ENCODE measurements around the gene RAD9A.

The RAD9A gene

DNA sequence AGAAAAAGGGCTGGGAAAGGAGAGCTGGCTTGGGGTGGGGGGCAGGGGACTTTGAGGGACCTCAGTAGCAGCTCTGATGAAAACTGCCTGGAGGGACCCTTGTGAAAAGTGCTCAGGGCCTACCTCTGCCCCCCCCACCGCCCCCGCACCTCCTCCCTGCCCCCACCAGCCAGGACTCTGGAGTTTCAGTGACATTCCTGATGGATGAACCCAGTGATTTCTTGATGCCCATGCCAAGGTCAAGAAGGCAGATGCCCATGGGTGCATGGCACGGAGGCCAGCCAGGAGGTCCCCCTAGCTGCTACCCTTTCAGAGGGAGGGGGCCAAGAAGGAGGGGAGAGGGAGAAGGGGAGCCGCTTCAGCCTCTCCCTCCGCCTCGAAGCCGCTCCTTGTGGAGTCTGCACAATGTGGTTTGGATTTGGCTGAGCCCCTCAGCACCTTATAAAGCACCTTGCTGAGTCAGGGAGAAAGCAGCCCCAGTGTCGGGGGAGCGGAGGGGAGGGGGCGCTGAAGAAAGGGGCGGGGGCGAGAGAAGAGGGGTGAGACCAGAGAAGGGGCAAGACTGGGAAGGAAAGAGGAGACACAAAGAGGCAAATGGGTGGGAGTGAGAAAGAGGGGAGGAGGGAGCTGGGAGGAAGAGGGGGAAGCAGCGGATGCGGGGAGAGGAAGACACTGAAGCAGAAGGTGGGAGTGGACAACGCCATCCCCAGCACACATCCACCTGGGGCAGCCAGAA lies 16.3 kb upstream of the RAD9A start:
- DNase-seq, result no peak

DNA sequence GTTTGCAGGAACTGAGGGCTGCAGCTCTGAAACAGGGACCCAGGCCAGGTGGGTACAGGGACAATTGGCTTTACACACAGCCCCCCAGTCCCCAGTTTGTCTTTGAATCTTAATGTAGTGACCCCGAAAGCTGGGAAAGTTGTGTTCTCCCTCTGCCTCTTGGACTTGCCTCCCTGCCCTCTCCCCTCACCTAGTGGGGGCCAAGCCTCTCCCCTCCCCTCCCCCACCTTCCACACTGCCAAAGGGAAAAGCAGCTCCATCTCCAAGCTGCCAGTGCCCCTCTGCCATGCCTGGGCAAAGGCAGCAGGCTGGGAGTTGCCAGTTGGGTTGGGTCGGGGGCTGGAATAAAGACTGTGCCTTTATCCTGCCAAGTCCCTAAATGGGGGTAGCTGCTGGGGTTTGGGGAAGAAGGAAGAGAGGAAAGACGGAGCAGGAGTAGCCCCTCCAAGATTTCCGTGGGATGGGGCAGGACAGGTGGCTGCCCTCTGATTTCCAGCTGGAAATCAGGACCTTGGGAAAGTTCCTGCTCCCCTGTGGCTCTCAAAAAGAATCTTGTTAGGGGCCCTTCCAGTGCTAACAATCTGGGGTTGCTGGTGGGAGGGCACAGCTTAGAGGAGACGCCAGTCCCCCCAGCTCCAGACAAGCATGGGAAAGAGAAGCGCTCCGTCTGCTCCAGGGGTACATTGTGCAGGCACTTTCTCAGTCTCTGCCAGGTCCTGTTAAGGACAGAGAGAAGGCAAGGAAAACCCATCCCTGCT lies 15.5 kb upstream of the RAD9A start:
- no peak for DNase-seq

DNA sequence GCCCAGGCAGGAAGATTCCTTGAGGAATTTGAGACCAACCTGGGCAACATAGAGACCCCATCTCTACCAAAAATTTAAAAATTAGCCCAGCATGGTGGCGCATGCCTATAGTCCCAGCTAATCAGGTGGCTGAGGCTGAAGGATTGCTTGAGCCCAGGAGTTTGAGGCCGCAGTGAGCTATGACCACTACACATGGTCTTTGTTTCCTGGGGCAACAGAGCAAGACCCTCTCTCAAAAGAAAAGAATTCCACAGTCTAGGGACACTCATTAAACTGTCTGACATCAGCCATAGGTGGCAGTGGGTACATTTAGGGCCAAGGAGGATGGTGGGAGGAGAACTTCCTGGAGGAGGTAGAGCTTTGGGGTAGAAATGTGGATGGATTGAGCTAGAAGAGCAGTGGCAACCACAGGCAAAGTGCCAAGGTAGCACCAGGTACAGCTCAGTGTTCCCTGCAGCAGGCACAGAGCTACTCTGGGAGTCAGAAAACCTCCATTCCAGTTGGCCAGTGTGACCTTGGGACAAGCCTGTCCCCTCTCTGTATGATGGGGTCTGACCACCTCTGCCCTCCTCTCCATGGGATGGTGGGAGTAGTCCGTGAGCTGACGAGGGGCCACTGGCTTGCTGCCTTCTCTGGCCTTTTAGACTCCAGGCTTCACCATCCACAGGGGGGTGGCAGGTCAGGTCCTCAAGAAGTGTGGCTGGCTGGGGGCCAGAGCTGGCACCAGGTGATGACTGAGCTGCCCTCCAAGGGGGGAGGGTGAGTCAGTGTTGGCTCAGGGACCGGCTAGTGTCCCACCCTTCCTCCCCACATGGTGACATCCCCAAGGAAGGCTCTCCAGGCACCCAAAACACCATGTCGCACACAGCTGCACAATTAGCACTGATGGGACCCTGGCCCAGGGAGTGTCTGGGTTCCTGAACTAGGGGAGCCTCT lies 14.6 kb upstream of the RAD9A start:
- no peak for DNase-seq

DNA sequence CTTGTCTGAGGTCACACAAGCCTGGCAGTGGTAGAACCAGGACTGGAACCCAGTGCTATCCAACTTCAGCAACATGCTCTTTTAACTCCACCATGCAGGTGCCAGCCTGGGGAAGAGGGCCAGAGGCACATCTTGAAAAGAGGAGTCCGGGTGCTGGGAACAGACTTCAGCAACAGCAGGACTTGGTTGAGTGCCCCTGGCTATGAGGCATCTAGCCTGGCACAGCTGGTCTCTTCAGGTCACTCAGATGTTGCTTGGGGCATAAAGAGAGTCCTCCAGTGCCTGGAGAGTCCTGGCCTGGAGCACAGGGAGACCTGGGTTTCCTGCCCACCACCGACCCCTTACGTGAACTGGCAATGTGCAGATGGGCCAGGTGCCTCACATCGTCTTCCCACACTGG lies 13.2 kb upstream of the RAD9A start:
- no peak for DNase-seq

DNA sequence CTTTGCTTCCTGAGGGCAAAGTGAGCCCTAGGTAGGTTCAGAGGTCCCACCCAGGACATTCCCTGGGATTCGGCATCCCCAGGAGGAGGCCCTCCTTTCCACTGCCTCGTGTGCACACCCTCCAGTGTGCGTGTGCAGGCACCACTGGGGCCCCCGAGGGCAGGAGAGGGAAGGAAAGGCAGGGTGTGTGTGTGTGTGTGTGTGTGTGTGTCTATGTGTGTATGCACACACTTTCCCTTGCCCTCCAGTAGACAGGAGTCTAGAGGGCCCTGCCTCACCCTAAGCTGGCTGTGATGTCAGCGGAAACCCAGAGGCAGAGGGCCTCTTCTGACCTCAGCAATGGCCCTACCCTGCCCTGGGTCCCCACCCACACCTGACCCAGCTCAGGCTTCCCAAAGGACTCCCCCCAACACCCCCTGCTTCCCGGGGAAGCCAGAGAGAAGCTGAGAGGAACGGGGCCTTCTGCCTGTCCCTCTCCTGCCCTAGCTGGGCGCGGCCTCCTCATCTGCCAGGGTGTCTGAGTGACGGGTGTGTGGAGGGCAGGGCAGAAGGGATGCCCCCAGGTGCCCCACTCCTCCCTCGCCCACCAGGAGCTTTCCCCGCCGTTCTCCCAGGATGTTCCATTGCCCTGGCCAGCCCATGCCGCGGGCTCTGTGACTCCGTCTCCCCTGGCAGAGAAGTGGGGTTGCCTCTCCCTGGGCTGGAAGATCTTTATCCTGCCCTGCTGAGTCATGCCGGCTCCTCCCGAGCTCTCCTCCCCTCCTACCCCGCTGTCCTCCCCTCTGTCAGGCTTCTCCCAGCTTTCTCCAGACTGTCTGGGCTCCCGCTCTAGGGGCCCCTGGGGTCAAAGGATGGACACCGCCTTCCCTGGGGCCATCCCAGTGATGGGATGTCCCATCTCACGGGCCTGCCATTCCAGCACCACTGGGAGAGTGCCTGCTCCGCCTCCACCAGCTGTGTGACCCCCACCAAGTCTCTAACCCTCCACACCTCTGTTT lies 12.4 kb upstream of the RAD9A start:
- DNase-seq, result no peak

DNA sequence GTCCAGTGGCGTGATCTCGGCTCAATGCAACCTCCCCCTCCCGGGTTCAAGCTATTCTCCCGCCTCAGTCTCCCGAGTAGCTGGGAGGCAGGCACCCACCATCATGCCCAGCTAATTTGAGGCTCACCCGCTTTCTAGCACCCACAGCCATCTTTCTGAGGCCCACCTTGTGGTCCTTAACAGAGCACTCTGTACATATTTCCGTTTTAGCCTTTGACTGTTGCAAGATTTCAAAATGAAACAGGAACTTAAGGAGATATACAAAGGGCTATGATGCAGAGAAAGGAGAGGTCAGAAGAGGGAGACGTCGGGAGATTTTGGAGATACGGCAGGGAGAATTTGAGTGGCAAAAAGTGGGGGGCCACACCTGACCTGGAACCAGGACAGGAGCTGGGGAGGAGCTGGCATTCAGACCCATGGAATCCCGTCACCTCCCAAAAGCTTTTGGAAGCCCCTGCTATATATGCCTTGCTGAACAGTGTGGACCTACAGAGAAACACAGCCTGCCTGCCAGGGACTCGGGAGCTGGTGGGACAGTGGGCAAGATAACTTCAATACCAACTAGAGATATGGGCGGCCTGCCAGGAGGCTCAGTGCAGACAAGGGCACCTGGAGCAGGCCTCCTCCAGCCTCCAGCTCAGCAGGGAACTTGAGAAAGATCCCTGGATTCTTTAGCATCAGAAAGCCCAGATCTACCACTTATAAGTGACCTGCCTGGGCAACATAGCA lies 10.4 kb upstream of the RAD9A start:
- DNase-seq, result no peak

DNA sequence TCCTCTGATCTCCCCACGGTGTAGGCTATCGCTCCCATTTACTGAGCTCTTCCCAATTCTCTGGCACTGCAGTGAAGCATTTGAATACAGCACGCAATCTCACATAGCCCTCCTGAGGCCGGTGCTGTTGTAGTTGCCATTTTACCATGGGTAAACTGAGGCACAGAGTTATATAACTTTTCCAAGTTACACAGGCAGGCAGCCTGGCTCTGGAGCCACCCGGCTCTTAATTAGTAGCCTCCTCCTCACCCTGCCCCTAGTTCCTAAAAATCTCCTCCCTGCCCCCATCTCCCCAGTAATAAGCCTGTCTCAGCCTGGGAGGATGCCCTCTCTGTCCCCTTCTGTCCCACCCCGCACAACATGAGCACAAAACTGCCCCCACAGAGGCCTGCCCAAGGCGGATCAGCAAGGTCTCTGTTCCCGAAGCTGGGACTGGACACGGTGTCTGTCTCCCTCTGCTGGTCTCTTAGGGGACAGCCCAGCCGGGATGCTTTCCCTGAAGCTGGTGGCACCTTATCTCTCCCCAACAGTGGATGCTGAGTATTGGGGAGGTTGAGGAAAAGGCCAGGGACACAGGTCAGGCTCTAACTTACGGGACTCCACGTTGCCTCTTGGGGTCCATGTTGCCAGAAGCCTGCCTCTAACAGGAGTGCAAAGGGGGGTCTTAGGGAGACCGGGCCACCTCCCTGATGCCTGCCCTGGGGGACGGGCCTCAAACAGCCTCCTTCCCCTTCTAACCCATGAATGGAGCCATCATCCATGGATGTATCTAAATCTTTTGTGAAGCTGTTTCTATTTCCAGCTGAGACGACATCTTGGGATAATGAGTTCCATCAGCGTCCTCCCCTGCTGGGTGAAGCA lies 9.3 kb upstream of the RAD9A start:
- peak; percentile 82 to 83 for DNase-seq

DNA sequence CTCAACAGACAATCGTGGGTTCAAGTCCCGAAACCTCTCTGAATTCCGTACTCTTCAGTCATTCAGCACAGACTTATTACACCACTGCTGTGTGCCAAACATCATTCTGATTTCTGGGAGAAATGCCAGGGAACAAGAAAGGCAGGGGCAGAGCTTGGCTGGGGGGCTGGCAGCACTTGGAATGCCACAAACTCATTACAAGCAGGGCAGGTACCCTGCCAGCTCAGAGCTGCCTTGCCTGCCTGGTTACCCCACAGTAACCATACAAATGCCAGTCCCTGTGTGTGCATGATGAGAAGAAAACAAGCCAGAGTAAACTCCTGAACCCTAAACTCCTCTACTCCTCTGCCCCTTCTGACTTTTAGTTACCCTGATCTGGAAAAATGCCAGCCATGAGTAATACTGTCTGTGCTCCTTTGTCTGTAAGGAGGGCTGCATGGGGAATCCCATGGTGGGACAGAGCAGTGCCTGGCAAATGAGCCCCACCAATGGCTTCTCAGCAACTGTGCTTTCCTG lies 6.9 kb upstream of the RAD9A start:
- DNase-seq, result no peak

DNA sequence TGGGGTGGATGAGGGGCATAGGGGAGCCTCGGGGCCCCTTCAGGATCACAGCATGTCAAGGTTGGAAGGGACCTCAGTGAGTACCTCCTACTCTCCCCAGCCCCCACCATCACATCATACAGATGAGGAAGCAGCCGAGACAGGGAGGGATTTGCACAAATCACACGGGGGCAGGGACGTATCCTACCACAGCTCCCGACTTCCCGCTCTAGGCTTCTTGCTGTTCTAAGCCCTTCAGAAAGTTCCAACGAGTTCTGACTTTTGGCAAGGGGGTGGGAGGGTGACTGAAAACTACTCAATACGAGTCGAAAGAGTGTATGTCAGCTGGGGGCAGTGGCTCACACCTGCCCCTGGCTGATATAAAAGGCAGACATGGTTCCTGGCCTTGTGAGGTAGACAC lies 4.7 kb upstream of the RAD9A start:
- no peak for DNase-seq

DNA sequence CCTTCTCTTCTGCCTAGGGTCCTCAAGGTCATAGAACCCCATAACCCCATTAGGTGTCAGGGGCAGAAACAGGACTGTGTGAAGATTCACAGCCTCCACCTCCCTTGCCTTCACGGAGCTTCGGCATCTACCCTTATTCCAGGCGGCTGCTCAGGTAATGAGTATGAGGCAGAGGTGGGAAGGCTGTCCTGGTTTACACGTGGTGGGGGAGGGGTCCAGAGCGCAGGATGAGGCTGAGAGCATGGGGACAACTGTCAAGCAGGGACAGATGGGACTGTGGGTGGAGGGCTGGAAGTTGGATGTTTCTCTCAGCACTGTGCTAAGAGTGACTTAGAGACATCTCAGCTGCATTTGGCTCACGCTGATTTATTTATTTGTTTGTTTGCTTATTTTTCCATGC lies 4.3 kb upstream of the RAD9A start:
- DNase-seq, result no peak

DNA sequence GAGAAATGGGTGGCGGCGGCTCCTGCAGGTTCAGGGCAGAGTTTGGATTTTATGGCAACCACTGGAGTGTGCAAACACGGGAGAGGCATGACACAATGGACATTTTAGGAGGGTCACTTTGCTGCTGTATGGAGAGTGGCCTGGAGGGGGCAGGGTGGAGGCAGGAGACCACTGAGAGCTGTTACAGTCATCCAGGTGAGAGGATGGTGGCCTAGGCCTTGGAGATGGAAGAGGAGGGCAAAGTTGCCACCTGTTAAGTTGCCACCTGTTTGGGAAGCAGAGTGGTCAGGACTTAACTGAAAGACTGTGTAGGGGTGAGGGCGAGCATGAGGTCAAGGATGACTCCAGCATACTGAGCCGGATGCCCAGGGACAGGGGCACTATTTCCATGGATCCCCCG lies 2.3 kb upstream of the RAD9A start:
- no peak for DNase-seq

DNA sequence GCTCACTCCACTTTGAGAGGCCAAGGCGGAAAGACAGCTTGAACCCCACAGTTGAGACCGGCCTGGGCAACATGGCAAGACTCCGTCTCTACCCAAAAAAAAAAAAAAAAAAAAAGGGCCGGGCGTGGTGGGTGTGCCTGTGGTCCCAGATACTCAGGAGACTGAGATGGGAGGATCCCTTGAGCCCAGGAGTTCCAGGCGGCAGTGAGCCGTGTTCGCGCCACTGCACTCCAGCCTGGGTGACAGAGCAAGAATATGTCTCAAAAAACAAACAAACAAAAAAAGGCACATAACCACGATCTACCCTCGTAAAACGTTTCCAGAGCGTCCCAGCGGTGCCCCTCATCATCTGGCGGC lies 861 bp upstream of the RAD9A start:
- DNase-seq, result no peak

DNA sequence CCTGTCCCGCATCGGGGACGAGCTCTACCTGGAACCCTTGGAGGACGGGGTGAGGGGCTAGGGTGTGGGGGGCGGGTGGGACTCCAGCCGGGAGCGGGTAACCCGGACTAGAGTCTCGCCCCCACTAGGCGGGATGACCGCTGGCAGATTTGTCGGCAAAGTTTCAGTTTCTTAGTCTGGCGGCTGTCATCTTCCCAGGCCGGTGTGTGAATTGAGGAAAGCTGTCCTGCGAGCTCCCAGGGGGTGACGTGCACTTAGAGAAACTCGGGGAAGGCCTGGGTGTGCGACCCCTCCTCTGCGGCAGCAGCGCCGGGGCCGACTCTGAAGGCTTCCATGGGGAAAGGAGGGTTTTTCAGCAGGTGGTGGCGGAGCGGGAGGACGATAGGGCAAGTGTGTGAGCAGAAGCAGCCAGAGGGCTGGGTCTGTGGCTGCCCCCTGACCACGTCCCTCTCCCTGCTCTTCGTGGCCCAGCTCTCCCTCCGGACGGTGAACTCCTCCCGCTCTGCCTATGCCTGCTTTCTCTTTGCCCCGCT lies 463 bp downstream of the RAD9A start:
- no peak for DNase-seq

DNA sequence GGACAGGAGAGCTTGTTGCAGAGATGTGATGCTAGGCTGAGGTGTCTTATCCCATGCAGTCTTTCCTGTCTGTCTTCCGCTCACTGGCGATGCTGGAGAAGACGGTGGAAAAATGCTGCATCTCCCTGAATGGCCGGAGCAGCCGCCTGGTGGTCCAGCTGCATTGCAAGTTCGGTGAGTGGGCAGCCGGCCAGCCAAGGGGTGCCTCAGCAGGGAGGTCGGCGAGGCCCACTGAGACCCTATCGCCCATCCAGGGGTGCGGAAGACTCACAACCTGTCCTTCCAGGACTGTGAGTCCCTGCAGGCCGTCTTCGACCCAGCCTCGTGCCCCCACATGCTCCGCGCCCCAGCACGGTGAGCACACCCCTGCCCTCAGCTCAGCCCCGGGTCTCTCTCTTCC lies 1.7 kb downstream of the RAD9A start:
- DNase-seq, result no peak

DNA sequence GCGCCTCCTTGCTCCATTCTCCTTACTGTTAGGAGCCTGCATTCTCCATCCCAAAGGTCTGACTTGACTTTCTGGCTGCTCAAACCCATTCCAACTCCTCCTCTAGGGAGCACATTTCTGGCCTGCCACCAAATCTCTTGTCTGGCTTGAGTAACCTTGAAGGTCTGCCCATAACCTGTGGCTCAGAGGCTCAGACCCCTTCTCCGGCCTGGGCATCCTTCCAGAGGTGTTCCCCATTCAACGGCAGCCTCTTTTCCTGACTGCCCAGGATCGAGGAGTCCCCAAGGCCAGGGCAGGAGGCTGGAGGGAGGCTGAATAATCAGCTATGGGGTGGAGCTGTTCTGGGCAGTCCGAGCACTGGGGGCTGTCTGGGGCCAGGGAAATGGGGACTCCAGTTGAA lies 2.2 kb downstream of the RAD9A start:
- DNase-seq, result no peak

DNA sequence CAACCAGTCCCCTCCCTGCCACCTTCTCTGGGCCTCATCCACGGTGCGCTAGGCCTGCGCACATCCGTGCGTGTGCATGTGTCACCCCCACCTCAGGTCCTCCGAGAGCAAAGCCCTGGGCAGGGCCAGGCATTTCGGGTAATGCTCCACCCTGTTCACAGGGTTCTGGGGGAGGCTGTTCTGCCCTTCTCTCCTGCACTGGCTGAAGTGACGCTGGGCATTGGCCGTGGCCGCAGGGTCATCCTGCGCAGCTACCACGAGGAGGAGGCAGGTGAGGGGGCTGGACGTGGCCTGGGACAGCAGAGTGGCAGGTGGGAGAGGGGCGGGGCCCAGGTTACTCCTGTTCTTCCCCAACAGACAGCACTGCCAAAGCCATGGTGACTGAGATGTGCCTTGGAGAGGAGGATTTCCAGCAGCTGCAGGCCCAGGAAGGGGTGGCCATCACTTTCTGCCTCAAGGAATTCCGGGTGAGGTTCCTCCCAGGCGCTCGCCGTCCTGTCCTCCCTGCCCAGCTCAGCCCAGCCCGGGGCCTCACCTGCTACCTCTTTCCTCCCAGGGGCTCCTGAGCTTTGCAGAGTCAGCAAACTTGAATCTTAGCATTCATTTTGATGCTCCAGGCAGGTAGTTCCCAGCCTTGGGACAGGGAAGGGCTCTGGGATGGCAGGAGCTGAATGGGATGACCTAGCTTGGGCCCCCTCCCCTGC lies 3.9 kb downstream of the RAD9A start:
- DNase-seq, result no peak

DNA sequence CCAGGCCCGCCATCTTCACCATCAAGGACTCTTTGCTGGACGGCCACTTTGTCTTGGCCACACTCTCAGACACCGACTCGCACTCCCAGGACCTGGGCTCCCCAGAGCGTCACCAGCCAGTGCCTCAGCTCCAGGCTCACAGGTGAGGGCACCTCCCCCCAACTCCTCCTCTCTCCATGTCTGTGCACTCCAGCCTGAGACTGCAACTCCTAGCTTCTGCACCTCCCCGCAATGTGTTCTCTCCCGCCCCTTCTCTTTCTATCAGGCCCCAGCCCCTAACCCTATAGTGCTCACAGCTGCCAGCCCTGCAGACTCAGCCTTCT lies 4.4 kb downstream of the RAD9A start:
- DNase-seq, result no peak

DNA sequence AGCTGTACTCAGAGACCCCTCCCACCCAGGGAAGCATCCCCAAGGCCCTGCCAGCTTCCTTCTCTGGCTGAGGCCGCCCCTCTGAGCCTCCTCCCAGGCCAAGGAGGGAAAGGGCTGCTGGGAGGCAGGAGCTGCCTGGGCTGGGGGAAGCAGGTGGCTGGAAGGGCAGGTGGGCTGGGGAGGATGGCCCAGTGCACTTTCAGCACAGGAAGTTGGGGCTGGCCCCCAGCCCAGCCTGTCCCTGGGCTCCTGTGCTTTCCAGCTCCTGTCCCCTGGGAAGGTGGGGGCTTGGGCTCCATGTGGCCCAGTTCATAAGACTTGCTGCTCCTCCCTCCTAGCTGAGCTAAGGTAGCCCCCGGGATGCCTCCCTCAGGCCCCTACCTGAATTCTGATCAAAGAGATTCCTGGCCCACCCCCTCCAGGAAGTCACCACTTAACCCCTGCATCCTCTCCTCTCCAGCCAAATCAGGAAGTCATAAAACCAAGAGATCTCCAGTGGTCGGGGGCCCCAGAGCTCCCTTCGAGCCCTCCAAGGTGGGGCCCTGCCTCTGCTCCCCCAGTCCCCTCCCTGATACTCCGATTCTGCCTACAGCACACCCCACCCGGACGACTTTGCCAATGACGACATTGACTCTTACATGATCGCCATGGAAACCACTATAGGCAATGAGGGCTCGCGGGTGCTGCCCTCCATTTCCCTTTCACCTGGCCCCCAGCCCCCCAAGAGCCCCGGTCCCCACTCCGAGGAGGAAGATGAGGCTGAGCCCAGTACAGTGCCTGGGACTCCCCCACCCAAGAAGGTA lies 5.0 kb downstream of the RAD9A start:
- no peak for DNase-seq

DNA sequence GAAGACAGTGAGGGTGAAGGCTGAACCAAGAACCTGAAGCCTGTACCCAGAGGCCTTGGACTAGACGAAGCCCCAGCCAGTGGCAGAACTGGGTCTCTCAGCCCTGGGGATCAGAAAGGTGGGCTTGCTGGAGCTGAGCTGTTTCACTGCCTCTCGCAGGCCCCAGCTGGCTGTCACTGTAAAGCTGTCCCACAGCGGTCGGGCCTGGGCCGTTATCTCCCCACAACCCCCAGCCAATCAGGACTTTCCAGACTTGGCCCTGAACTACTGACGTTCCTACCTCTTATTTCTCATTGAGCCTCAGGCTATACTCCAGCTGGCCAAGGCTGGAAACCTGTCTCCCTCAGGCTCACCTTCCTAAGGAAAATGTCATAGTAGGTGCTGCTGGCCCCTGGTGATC lies 5.8 kb downstream of the RAD9A start:
- DNase-seq, result no peak

Measured in stimulated activated CD4-positive, alpha-beta T cell treated with anti-CD3 and anti-CD28 coated beads, Interleukin-2, amount 100 ng/mL, for 48 hours (primary cell).